Mucosa of rectum (tissue), 2 donors: ENCODE results near the gene DCDC2.
A peak's percentile ranks its signal among the peaks of the same experiment; 100 is the strongest.
"Not testable (repeated sequence)": the region's sequence is repeated elsewhere in the genome, so short reads cannot be mapped to it uniquely, and the experiment has no call there.

Source experiments
- H3K27ac ChIP-seq, 2 donors: one replicate each; pipeline ENCODE4 v1.7.0; 2013; ENCODE audit warnings: inconsistent platforms in 2 of 2, low read depth in 2 of 2, low read length in 2 of 2
- H3K27me3 ChIP-seq, 2 donors: one replicate each; pipeline ENCODE4 v1.7.0; 2013; ENCODE audit warnings: low read length in 2 of 2; ENCODE audit not compliant: control insufficient read depth in 2 of 2, insufficient read depth in 2 of 2
- H3K36me3 ChIP-seq, 2 donors: one replicate each; pipeline ENCODE4 v1.7.0; 2013; ENCODE audit warnings: low read length in 2 of 2; ENCODE audit not compliant: control insufficient read depth in 2 of 2, insufficient read depth in 2 of 2
- H3K4me1 ChIP-seq, 2 donors: one replicate each; pipeline ENCODE4 v1.7.0; 2013; ENCODE audit warnings: low read length in 2 of 2, mild to moderate bottlenecking in 1 of 2; ENCODE audit not compliant: control insufficient read depth in 2 of 2, insufficient read depth in 2 of 2
- H3K4me3 ChIP-seq, 2 donors: one replicate each; pipeline ENCODE4 v1.7.0; 2013; ENCODE audit warnings: low read length in 2 of 2
- H3K9ac ChIP-seq, 2 donors: one replicate each; pipeline ENCODE4 v1.7.0; 2013; ENCODE audit warnings: low read length in 2 of 2, low read depth in 1 of 2, mild to moderate bottlenecking in 1 of 2
- H3K9me3 ChIP-seq, 2 donors: one replicate each; pipeline ENCODE4 v1.7.0; 2013; ENCODE audit warnings: low read length in 2 of 2; ENCODE audit not compliant: control insufficient read depth in 2 of 2
- donor health status: healthy.
- donor health status: Normal muscosa, but diverticular disease.

DCDC2 gene

DNA sequence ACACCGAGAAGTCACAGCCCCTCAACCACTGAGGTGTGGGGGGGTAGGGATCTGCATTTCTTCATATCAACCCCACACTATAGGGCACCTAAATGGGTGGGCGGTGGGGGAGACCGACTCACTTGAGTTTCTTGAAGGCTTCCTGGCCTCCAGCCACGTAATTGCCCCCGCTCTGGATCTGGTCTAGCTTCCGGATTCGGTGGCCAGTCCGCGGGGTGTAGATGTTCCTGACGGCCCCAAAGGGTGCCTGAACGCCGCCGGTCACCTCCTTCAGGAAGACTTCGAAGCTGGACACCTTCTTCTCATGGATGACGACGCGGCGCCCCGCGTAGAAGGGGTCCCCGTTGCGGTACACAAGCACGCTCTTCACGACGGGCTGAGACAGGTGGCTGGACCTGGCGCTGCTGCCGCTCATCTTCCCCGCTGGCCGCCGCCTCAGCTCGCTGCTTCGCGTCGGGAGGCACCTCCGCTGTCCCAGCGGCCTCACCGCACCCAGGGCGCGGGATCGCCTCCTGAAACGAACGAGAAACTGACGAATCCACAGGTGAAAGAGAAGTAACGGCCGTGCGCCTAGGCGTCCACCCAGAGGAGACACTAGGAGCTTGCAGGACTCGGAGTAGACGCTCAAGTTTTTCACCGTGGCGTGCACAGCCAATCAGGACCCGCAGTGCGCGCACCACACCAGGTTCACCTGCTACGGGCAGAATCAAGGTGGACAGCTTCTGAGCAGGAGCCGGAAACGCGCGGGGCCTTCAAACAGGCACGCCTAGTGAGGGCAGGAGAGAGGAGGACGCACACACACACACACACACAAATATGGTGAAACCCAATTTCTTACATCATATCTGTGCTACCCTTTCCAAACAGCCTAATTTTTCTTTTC is at the start of gene DCDC2:
TSS of gene DCDC2 (minus strand) at position 724 of the 883 bp plus-strand sequence. CDS start at position 415, 309 bp downstream.
- Histone ChIP-seq H3K27ac (peak within 1 kb of the TSS in 1 of 2 donors; percentile 6), H3K4me3 (peak within 1 kb of the TSS; percentile 54 to 77)

DNA sequence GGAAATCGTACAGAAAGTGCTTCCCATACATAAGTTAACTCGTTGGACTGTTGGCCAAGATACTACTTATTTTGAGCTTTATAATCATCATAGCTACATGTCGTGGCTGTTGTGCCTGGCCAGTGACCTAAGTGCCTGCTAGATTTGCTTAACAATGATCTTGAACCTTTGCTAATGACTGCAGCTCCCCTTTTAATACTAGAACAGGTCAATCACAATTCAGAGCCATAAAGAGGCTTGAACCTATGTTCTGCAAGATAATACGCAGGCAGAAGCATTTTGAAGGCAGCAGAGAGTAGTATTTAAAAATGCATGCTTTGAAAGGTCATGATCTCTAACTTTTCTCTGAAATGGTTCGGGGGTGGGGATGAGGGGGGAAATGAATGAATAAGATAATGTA is 47.4 kb upstream of the DCDC2 start:
- Histone ChIP-seq H3K9me3 (no peaks in the 10 kb centered on the region), H3K27ac (no peak overlapping the region), H3K4me3 (no peak overlapping the region), H3K9ac (no peak overlapping the region), H3K4me1 (peaks cover 7 to 12% of the 10 kb centered on the region in 2 donors), H3K27me3 (no peaks in the 10 kb centered on the region), H3K36me3 (peaks cover 19 to 29% of the 10 kb centered on the region in 2 donors)

More for the DNA sequence above, at the start of gene DCDC2:
- Histone ChIP-seq H3K4me1 (peaks cover 14 to 15% of the 10 kb centered on the region in 2 donors), H3K36me3 (no peaks in the 10 kb centered on the region), H3K9me3 (no peaks in the 10 kb centered on the region), H3K27me3 (no peaks in the 10 kb centered on the region), H3K9ac (peak within 1 kb of the TSS; percentile 13 to 56)

DNA sequence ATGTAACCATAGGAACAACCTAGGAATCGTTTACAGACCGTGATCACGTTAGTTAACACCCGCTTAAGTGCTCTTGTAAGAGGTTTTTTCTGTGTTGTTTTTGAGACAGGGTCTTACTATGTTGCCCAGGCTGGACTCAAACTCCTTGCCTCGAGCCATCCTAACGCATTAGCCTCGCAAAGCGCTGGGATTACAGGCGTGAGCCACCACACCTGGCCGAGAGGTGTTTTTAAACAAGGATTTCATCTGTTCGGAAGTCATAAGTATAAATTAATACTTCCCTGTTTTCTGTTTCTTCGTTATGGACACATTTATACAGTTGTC is 45.6 kb upstream of the DCDC2 start:
- peak overlapping the region; percentile 63 to 86 for H3K27ac ChIP-seq
- H3K27me3 ChIP-seq, result no peaks in the 10 kb centered on the region
- H3K9ac ChIP-seq, result peak overlapping the region; percentile 76 to 90
- H3K9me3 ChIP-seq, result no peaks in the 10 kb centered on the region
- H3K4me1 ChIP-seq, result peaks cover 7 to 12% of the 10 kb centered on the region in 2 donors
- H3K36me3 ChIP-seq, result peaks cover 11 to 15% of the 10 kb centered on the region in 2 donors
- peak overlapping the region; percentile 80 to 89 for H3K4me3 ChIP-seq

DNA sequence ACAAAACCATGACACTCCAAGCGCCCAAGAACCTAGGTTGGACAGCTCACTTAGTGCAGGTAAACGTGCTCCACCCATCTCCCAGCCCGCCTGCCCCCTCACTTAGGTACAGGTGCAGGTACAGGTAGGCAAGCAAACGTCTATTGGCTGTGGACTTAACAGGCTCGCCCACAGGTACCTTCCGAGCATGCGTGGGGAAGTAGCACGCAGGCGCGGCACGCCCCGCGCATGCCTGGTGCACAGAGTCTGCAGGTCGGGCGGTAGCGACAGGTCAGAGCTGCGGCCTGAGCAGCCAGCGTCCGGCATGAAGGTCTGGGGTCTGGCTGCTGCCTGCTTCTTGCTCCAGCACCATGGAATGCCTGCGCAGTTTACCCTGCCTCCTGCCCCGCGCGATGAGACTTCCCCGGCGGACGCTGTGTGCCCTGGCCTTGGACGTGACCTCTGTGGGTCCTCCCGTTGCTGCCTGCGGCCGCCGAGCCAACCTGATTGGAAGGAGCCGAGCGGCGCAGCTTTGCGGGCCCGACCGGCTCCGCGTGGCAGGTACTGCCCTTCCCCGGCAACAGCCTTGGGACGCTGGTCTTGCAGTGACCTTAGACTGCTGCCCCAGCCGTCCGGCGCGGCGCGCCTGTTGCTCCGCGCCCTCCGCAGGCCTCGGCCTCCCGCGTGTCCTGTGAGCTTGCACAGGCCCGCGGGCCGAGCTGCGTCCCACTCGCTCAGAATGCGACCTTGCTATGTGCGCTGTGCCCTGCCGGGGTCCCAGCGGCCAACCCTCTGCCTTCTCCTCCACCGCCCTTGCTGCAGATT is 45.0 kb upstream of the DCDC2 start, which contains the start of gene MRS2:
TSS of gene MRS2 (plus strand) at position 240 of the 804 bp plus-strand sequence. CDS start at position 351, 111 bp downstream.
- no peaks in the 10 kb centered on the region for H3K9me3 ChIP-seq
- H3K27me3 ChIP-seq, result no peaks in the 10 kb centered on the region
- H3K27ac ChIP-seq, result peak within 1 kb of the TSS; percentile 63 to 86
- H3K9ac ChIP-seq, result peak within 1 kb of the TSS; percentile 76 to 90
- peaks cover 9 to 12% of the 10 kb centered on the region in 2 donors for H3K36me3 ChIP-seq
- H3K4me3 ChIP-seq, result peak within 1 kb of the TSS; percentile 80 to 89
- H3K4me1 ChIP-seq, result peaks cover 7 to 12% of the 10 kb centered on the region in 2 donors

DNA sequence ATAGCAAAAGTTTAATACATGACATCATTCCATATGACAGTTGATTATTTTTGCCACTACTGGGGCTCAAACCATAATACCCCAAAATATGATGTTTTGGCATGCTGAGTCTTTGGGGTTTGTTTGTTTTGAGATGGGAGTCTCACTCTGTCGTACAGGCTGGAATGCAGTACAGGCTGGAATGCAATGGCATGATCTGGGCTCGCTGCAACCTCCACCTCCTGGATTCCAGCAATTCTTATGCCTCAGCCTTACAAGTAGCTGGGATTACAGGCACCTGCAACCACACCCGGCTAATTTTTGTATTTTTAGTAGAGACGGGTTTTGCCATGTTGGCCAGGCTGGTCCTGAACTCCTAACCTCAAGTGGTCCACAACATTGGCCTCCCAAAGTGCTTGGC is 43.6 kb upstream of the DCDC2 start:
- Histone ChIP-seq H3K36me3 (peaks cover 6% of the 10 kb centered on the region in 2 donors), H3K4me3 (no peak overlapping the region), H3K9me3 (no peaks in the 10 kb centered on the region), H3K4me1 (peaks cover 7 to 12% of the 10 kb centered on the region in 2 donors), H3K27me3 (no peaks in the 10 kb centered on the region), H3K9ac (no peak overlapping the region), H3K27ac (no peak overlapping the region)

DNA sequence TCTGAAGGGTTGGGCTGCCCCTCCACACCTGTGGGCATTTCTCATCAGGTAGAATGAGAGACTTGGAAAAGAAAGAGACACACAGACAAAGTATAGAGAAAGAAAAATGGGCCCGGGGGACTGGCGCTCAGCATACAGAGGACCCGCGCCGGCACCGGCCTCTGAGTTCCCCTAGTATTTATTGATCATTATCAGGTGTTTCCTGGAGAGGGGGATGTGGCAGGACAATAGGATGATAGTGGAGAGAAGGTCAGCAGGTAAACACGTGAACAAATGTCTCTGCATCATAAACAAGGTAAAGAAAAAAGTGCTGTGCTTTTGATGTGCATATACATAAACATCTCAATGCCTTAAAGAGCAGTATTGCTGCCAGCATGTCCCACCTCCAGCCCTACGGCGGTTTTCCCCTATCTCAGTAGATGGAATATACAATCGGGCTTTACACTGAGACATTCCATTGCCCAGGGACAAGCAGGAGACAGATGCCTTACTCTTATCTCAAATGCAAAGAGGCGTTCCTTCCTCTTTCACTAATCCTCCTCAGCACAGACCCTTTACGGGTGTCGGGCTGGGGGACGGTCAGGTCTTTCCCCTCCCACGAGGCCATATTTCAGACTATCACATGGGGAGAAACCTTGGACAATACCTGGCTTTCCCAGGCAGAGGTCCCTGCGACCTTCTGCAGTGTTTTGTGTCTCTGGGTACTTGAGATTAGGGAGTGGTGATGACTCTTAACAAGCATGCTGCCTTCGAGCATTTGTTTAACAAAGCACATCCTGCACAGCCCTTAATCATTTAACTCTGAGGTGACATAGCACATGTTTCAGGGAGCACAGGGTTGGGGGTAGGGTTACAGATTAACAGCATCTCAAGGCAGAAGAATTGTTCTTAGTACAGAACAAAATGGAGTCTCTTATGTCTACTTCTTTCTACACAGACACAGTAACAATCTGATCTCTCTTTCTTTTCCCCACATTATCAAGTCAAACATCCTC is 42.5 kb upstream of the DCDC2 start:
- not testable (repeated sequence) for H3K9ac ChIP-seq, H3K9me3 ChIP-seq, H3K4me3 ChIP-seq, H3K36me3 ChIP-seq, H3K27me3 ChIP-seq, H3K27ac ChIP-seq
- H3K4me1 ChIP-seq, result peaks cover 7 to 12% of the 10 kb centered on the region in 2 donors

DNA sequence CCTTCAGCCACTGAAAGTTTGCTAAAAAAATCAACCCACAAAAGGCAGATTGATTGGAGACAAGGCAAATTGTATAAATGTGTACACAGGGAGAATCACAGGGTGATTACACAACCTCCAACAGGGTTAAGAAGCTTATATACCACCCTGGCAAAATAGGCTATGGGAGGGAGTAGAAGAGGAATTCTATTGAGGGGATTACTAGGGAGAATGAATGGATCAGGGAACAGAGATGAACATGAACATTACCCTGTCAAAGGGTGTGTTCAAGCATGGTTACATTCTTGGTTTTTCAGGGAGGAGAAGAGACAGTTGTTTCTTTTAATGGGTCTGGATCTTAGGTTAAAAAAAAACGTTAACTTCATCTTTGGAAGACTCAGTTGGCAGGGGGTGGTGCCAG is 39.8 kb upstream of the DCDC2 start:
- Histone ChIP-seq H3K9ac (no peak overlapping the region), H3K4me1 (peaks cover 0 to 3% of the 10 kb centered on the region in 2 donors), H3K9me3 (no peaks in the 10 kb centered on the region), H3K36me3 (no peaks in the 10 kb centered on the region), H3K4me3 (no peak overlapping the region), H3K27ac (no peak overlapping the region), H3K27me3 (no peaks in the 10 kb centered on the region)

DNA sequence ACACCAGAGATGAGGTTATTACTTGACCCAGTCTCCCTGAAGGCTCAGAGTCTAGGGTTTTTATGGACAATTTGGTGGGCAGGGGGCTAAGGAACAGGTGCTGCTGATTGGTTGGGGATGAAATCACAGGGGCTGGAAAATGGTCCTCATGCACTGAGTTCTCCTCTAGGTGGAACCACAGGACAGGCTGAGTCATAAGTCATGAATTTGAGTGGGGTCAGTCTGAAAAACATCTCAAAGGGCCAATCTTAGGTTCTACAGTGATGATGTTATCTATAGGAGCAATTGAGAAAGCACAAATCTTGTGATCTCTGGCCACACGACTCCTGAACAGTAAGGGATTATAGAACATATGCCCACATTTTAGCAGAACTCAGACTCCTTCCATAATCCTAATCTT is 39.0 kb upstream of the DCDC2 start:
- H3K9me3 ChIP-seq, result no peaks in the 10 kb centered on the region

DNA sequence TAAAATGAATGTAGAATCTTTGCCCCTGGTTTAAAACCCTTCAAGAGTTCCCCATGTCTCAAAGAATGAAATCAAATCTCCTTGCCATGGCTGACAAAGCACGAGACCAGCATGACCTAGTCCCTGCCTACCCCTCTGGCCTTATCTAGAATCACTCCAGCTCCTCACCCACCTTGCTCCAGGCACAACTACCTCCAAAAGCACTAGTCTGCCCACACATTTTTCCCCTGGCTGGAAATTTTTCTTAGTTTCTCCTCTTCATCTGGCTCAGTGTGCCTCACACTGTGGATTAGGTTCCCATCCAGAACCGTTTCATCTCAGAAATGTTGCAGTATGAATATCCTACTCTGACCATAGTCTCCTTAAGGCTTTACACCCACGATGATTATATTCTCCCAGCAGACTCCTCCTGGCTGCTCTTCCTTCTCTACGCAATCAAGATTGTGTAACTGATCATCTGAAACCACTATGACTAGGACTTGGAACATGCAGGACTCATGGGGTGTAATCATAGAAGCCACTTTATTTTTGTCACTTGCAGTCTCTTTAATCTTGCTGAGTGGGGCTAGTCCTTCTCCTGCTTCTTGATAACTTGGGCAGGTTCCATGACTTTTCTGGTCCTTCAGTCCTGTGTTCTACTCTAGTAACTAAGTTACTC is 37.0 kb upstream of the DCDC2 start:
- Histone ChIP-seq H3K27me3 (no peaks in the 10 kb centered on the region), H3K9me3 (no peaks in the 10 kb centered on the region), H3K36me3 (no peaks in the 10 kb centered on the region), H3K4me1 (no peaks in the 10 kb centered on the region), H3K27ac (no peak overlapping the region), H3K9ac (no peak overlapping the region), H3K4me3 (no peak overlapping the region)

More for the DNA sequence above, 39.0 kb upstream of the DCDC2 start:
- no peaks in the 10 kb centered on the region for H3K27me3 ChIP-seq
- no peak overlapping the region for H3K4me3 ChIP-seq
- no peak overlapping the region for H3K27ac ChIP-seq
- no peaks in the 10 kb centered on the region for H3K4me1 ChIP-seq
- H3K9ac ChIP-seq, result no peak overlapping the region
- H3K36me3 ChIP-seq, result no peaks in the 10 kb centered on the region
